HG03354 (cell line): ENCODE results near the gene GNB5.
"Not testable (repeated sequence)": the region's sequence is repeated elsewhere in the genome, so short reads cannot be mapped to it uniquely, and the experiment has no call there.

Experiments used
- ATAC-seq: cut with Tn5 transposase; IDR thresholded peaks from one replicate; pipeline ENCODE4 v1.9.1; 2021; ENCODE audit warnings: mild to moderate bottlenecking; ENCODE audit not compliant: unreplicated experiment, poor library complexity, severe bottlenecking

The GNB5 gene

GRCh38 chr15:52172869-52173268, 18.3 kb downstream of the GNB5 start:
- no peak for ATAC-seq

GRCh38 chr15:52171807-52172206, 19.4 kb downstream of the GNB5 start:
- ATAC-seq: no peak

- ATAC-seq: no peak
Observed at GRCh38 chr15:52171386-52171785, 19.8 kb downstream of the GNB5 start.

GRCh38 chr15:52170199-52170598, 21.0 kb downstream of the GNB5 start:
- ATAC-seq: not testable (repeated sequence)

- not testable (repeated sequence) for ATAC-seq
Observed at GRCh38 chr15:52165494-52166131, 25.6 kb downstream of the GNB5 start.

- no peak for ATAC-seq
Observed at GRCh38 chr15:52164631-52165265, 26.4 kb downstream of the GNB5 start.

- no peak for ATAC-seq
Observed at GRCh38 chr15:52163321-52164190, 27.6 kb downstream of the GNB5 start.

GRCh38 chr15:52162876-52163275, 28.3 kb downstream of the GNB5 start:
- ATAC-seq: no peak

GRCh38 chr15:52162260-52162659, 28.9 kb downstream of the GNB5 start:
- no peak for ATAC-seq

- no peak for ATAC-seq
Observed at GRCh38 chr15:52161406-52161966, 29.7 kb downstream of the GNB5 start.

GRCh38 chr15:52159645-52160044, 31.5 kb downstream of the GNB5 start:
- no peak for ATAC-seq

GRCh38 chr15:52158084-52158765, 33.0 kb downstream of the GNB5 start:
- ATAC-seq: no peak

GRCh38 chr15:52155878-52156277, 35.3 kb downstream of the GNB5 start:
- no peak for ATAC-seq

GRCh38 chr15:52154896-52155865, 36.0 kb downstream of the GNB5 start:
- no peak for ATAC-seq

GRCh38 chr15:52153900-52154895, 37.0 kb downstream of the GNB5 start:
- no peak for ATAC-seq

- ATAC-seq: no peak
Observed at GRCh38 chr15:52151353-52151752, 39.8 kb downstream of the GNB5 start.

GRCh38 chr15:52150871-52151270, 40.3 kb downstream of the GNB5 start:
- ATAC-seq: no peak
